Left ventricle myocardium superior (tissue), 1 donor: ENCODE results near the gene UGT1A6. TPM values are rescaled to one million over a fixed set of nuclear protein-coding genes. Genes with fewer than 3 reads are reported as not detected.

Experiments used
- ATAC-seq: fragments of 200-7000 bp; cut with Tn5 transposase; one replicate; pipeline ENCODE4 v1.9.1; 2020; ENCODE audit warnings: mild to moderate bottlenecking, moderate library complexity
- DNase-seq: peaks from one replicate; pipeline ENCODE4 v3.0.0-alpha.2; 2020
- intact Hi-C: fragments of 100-400 bp; cut with micrococcal nuclease; formaldehyde crosslinking; loops from one replicate; pipeline ENCODE4 v1.11.0; 2022
- total RNA-seq: library from RNA; stranded (reverse); fragmentation: NEBNext Ultra II Directional; extraction: Animal tissue kit (Norgen Biotek cat#: 25700); gene quantifications from one replicate; pipeline ENCODE4 v1.2.1, GENCODE V29; 2021
- donor health status: DM: no; HTN: yes; CAD: no; lungs with severe emphysema.

UGT1A6 gene
- total RNA-seq, 1 donor from 2014 or later: not detected

DNA sequence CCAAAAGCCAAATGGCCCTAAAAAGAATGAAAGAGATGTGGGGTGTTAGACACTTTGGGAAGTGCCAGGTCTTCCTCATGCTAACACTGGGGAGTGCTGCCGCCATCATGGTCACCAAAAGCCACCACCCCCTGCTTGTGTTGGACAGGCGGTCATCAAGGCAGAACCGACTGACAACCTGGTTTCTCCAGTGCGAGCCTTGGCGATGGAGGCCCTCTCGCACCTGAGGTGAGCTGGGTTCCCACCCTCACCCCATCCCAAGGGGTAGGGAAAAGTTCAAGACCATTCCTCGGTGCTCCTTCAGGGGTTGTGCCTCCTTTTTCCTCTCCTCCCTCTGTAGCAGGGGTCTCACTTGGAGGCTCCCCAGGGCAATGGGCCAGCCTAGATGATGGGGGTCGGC, 119.0 kb downstream of the UGT1A6 start:
- no peak for DNase-seq
- ATAC-seq: no peak
- intact Hi-C loops: no loop called here

DNA sequence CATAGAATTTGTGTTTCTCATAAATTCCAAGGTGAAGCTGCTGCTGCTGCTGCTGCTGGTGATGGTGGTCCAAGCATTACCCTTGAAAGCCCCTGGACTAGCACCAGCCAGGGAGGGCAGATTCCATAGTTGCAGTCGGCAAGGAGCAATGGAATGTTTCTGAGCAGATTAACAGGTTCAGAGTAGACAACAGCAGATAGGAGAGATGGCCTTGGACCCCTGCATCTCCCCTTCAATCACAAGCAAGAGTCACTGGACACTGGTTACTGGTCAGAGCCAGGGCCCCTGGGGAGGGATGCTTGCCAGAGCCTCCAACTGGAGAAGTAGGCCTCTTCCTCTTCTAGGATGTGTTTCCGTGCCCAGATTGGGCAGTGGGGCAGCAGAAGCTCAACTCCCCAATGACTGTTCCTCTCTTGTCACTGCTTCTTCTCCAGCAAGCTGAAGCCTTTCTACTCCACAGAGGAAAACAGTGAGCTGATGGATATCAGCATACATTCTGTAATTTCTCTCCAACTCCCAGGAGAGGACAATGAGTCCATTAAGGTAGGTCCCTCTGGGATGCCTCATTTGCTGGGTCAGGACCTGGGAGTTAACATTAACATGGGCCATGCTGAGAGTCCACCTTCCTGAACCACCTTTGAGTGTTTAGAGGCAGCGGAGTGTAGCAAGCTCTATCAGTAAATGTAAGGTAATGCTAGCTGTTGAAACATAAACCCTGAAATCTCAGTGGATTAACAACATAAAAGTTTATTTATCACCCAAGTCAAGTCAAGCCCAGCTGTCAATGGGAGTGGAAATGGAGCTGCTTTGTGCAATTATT, 120.8 kb downstream of the UGT1A6 start:
- ATAC-seq (no peak), DNase-seq (no peak)
- intact Hi-C loops: no loop called here

DNA sequence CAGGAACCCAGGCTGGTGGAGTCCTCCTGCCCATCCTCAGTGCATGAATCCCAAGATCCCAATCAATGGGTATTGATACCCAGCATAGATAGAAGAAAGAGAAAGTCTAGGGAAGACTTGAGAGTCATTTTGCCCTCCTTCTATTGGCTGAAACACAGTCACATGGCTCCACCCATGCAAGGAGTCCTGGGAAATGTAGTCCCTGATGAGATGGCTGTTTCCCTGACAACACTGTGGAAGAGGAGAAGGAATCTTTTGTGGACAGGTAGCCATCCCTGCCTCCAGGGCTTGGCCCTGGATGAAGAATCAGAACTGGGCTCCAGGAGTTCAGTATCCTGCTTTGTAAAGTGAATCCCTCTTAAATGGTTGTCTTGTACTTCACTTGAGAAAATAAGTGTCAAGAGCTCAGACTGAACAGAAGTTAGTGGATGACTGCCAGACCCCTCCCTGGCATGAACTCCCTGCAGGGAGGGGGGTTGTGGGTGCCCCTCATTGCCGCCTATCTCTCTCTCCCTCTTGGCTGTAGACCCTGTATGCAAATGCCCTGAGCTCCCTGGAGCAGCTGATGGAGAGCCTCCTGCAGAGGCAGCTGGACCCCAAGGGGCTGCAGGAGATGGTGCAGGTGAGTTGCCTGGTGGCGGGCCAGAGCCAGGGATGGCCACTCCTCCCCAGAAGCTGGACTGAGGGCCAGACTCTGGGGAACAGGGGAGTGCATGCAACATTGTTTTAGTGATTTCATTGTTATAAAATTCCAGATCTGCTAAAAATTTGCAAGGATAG, 121.6 kb downstream of the UGT1A6 start:
- intact Hi-C loops: no loop called here
- no peak for ATAC-seq
- DNase-seq: no peak

DNA sequence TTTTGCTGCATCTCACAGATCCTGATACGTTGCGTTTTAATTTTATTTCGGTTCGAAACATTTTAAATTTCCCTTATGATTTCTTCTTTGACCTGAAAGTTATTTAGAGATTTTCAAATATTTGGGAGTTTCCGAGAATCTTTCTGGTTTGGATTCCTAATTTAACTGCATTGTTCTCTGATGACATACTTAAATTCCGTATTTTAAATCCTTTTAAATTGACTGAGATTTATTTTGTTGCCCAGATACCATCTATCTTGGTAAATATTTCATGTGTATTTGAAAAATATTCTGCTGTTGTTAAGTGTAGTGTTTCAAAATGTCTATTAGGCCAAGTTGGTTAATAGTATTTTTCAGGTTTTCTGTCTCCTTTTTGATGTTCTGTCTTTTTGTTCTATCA, 123.2 kb downstream of the UGT1A6 start:
- no peak for ATAC-seq
- no peak for DNase-seq
- intact Hi-C loops: no loop called here

DNA sequence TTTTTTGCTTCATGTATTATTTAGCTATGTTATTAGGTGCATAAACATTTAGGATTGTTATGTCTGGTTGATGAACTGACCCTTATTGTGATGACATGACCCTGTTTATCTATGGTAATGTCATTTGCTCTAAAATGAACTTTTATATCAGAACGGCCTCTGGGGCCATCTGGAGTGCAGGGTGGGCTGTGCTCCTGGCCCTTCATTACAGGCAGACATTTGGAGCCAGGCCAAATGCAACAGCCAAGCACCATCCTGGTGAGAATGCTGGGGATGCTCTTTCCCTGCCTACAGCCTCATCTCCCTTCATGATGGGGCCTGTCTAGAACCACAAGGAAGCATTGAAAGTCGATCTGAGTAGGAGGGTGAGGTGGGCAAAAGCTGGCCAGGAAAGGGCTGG, 123.6 kb downstream of the UGT1A6 start:
- intact Hi-C loops: no loop called here
- no peak for ATAC-seq
- no peak for DNase-seq

DNA sequence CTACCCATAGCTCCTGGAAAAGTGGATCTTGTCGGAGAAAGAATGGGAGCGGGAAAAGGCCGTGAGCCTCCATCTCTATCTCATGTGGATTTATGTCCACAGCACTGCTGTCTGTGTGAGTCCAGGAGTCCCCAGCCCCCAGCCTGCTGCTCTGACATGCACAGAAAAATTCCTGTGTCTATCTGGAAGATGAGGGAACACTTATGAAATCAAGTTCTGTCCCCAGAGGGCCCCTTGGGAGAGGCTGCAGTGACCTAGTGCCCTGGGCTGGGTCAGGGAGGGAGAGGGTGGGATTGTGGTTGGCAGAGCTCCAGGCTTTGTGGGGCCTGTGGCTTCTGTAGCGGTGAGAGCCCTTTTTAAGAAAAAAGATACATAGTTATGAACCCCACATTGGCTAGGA, 124.1 kb downstream of the UGT1A6 start:
- ATAC-seq: peak; percentile 18
- DNase-seq: no peak
- intact Hi-C loops: no loop called here

DNA sequence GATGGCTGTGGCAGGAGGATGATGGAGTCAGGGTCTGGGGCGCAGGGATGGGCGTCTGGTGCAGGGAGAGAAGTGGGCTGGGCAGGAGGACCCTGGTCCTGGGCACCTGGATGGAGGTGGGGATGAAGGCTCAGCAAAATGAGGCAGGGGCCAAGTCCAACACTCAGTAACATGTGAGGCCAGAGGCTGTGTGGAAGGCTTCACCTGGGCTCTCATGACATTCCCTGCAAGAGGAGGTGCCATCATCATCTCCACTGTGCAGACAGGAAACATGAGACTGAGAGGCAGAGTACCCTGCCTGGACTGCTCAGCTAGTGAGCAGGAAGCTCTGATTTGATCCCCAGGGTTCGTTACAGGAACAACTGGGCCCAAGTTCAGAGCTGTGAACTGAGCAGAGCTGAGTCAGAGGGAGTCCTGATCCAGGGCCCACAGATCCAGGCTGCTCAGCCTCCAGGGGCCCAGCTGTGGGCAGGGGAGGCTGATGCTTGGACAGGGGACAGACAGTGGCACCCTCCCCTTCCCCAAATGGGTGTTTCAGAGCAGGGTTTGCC, 124.7 kb downstream of the UGT1A6 start:
- ATAC-seq: no peak
- intact Hi-C loops: no loop called here
- no peak for DNase-seq

DNA sequence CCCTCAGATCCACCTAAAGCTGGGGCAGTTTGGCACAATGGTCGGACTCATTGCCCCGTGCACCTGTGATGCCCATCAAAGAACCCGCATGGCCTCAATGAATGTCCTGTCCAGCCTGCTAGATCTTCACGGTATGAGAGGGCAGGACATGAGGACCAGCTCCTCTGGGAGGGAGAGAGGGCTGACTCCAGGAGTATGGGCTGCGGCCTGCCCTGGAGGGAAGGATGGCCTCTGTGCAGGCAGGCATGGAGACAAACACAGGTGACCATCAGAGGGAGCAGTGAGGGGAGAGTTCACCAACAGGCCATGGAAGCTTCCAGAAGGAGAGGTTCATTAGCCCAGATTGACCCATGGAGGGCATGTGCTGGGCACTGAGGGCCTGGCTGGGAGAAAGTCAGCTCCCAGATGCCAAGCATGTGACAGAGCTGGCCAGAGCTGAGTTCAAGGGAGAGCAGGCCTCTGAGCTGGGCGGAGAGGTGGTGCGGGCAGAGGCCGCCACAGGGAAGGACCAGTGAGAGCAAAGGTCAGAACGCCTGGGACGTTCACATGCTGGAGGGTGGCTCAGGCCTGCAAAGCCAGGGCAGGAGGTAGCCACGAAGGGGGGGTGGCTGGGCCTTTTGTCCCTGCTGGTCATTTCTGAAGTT, 125.4 kb downstream of the UGT1A6 start:
- DNase-seq (no peak), ATAC-seq (no peak)
- intact Hi-C loops: no loop called here

DNA sequence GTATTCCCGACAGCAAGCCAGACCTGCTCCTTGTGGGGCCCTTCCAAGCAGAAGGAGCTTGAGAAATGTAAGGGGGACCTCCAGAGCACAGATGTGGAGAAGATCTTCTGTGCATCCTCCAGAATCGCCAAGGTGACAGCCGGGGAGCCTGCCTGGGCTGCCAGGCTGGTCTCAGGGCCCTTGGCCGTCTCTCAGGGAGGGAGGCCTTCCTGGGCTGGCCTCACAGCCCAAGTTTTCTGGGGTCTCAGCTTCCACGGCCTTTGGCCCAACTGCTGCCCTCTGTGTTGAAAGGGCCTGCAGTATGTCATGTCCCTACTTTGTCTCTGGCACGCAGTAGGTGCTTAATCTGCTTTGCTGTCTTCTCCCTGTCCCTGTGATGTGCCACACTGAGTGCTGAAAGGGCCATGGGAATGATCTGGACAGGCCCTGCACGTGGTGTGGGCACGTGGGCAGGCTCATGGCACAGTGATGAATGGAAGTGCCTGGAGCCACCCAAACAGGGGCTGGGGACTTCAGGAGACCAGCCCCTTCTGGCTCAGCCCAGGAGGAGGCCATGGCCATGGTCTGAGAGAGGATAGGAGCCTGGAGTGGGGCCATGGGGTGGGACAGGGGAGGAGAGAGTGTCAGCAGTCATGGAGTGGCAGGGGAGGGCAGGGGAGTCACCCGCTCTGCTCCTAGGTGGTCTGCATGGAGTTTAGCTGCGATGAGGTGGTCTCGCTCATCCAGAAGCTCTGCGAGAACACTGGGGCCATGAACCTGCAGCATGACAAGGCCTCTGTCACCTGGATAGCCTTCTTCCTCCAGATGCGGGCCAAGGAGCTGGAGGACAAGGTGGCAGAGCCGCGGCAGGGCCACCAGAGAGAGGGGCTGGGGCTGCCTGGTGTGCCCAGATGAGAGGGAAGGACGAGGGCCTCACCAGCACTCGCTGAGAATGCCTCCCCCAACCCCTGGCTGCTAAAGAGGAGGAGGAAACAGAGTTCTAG, 126.2 kb downstream of the UGT1A6 start:
- DNase-seq (no peak), ATAC-seq (no peak)
- intact Hi-C loops: no loop called here

DNA sequence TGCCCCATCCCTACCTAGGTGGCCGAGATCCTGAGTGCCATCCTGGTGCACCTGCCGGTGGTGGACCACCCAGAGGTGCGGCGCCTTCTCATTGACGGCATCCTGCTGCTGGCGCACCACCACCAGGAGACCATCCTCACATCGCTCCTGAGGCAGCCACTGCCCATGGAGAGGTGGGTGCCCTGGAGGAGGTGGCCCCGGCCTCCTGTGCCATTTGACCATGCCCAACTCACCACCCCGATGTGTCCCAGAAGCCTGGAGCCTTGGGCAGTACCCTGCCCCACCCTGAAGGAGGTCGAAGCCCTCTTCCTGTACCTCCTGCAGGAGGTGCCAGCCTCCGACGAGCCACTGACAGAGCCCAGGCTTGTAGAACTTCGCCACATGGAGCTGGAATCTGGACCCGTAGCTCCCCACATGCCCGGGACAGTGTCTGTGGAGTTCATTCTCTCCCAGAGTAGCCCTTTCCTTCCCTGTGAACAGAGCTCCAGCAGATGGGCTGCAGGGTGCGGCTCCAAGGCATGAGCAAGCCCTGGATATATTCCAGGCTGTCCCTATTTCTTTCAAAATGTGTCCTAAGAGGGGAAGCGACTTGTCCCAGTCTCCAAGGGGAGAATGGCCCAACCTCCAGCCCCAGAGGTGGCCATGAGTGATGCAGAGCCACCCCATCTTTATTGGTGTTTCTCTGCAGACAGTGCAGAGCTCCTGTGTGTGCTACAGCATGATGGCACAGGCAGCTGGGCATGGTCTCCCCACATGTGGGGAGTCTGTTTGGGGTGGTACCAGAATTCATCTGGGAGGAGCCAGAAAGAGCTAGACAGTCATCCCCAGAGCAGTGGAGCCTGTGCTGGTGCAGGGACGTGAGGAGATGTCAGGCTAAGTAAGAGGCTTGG, 127.4 kb downstream of the UGT1A6 start:
- ATAC-seq: no peak
- DNase-seq: no peak
- intact Hi-C loops: no loop called here

DNA sequence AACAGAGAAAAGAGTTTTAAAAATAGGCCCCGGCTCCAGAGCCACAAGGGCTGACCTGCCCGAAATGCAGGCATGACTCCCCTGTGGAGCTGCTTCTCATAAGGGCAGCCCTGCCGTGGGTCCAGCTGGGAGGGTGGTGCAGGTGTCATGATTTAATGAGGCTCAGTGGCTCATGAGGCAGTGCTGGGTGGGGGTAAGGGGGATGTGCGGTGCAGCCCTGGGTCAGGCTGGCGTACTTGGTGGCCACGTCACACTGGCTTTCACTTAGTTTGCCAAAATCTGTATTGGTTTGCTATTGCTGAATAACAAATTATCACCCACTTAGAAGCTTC, 128.1 kb downstream of the UGT1A6 start:
- ATAC-seq (no peak), DNase-seq (no peak)
- intact Hi-C loops: no loop called here

DNA sequence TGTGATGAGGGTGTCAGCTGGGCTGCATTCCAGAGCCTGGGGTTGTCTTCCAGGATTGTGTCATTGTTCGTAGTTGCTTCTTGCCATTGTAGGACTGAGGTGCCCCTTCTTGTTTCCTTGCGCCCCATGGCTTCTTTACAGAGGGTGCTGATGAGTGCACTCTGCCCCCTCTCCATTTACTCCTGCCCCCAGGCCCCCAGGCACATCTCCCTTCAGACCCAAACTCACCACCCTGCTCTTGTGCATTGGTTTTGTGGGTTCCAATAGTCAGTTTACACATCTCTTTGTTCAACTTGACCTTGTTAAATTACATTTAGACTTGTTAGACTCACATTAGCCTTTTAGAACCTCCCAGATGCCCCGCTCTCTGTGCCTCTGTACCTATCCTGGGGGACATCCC, 128.5 kb downstream of the UGT1A6 start:
- intact Hi-C loops: no loop called here
- ATAC-seq: no peak
- no peak for DNase-seq

DNA sequence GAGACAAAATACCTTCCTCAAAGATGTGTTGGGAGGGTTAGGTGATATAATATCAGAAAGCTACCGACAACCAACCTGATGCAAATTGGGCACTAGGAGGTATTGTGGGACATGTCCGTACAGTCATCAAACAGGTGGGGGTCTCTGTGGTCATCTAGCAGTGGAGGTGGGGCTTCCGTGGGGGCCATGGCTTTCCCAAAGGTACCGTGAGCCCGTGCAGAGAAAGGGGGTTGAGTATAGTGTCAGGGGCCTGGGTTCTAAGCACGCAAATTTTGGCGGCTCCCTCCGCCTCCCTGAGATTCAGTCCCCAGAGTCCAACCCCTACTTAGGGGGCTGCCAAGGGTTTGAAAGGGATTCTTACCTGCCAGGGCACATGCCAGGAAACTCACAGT, 129.0 kb downstream of the UGT1A6 start:
- intact Hi-C loops: no loop called here
- no peak for ATAC-seq
- DNase-seq: no peak

DNA sequence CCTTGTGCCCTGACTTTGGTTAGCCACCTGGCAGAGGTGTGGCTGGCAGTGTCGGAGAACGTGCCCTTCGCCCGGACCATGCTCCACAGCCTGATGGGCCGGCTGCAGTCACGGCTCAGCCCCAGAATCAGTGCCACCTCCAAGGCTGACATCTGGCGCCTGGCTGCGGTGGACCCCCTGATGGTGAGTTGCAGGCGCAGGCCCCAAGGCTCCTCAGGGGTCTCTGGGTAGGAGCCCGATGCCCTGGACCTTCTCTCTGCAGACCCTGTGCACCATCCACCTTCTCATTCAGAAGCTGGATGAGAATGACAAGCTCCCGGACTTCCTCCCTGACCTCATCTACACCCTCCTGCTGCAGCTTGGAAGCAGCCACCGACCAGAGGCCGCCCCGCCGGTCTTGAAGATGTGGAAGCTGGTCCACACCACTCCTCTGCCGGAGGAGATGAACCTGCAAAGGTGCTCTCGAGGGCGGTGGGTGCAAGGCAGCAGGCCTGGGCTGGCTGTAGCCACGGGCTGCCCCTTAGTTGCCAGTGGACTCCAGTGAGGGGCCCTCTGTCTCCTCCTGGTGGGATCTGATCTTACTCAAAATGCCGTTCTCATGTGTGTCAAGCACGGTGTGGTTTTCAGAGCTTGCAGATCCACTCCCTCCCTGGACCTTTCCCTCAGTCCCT, 129.5 kb downstream of the UGT1A6 start:
- ATAC-seq (no peak), DNase-seq (no peak)
- intact Hi-C loops: no loop called here
